ENCODE measurements around the gene TNFRSF19. TPM values are rescaled to one million over a fixed set of nuclear protein-coding genes. Genes with fewer than 3 reads are reported as not detected.

TNFRSF19 gene
- total RNA-seq, 2 donors from 2014 or later = 5.4 to 6.9 TPM

- intact Hi-C loops (cut with DNase I) = no loop called here
- peak in 2 of 4 donors; percentile 33 to 37 for DNase-seq
- 43 to 70% methylated on average over 2 of the region's 2 CpGs for WGBS, 2 donors
Measured at GRCh38 chr13:23679220-23679619, 109.0 kb downstream of the TNFRSF19 start.

DNA sequence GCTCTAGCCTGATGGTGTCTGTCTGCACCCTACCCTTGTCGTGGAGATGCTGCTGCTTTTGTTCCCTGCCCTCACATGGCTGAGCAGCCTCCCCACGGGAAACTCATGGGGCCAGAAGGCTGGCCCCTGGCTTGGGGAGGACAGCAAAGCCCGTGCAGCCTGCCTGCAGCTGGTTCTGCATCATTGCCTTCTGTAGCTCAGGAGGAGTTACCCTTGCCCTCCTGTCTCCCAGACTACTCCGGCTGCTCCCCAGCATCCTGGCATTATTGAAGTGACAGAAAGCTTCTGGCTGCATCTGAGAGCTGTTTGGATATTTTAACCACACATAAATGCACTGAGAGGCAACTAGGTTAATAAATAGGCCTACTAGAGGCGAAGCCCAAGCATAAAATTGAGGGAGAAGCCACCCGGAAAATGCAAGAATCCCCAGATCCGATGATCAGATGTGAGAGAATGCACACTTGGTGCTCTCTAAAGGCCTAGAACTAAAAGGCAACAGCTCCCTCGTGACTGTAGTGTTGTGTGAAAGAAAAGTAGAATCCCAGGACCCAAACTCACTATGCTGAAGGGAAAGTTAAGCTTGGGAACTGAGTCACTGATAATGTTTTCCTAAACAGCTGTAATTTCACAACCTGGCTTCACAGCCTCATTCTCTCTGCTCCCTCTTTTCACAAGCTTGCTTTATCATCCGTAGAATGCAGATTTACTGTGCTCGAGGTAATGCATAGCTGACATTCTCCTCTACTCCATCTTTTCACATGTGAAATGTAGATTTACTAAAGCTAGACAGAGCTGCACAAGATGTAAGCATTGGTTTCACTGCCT, 110.8 kb downstream of the TNFRSF19 start:
- ATAC-seq (no peak), DNase-seq (no peak)
- WGBS, 2 donors = 59 to 66% methylated on average over 9 to 10 of the region's 10 CpGs
- Histone ChIP-seq H3K27me3 (peaks cover 0 to 3% of the 10 kb centered on the region in 2 donors), H3K36me3 (replicated peaks in 1 of 2; ENCODE audit: insufficient read depth in 1 of 2, low read depth in 2 of 2) (no peaks in the 10 kb centered on the region), H3K4me1 (peaks cover 6% of the 10 kb centered on the region), H3K9me3 (no peaks in the 10 kb centered on the region), H3K27ac (no peak overlapping the region), H3K4me3 (no peak overlapping the region)
- intact Hi-C loops (cut with DNase I) = no loop called here
- no peak for TF ChIP-seq POLR2A (IDR thresholded peaks at IDR 0.05)
- TF ChIP-seq, protein P1, sequence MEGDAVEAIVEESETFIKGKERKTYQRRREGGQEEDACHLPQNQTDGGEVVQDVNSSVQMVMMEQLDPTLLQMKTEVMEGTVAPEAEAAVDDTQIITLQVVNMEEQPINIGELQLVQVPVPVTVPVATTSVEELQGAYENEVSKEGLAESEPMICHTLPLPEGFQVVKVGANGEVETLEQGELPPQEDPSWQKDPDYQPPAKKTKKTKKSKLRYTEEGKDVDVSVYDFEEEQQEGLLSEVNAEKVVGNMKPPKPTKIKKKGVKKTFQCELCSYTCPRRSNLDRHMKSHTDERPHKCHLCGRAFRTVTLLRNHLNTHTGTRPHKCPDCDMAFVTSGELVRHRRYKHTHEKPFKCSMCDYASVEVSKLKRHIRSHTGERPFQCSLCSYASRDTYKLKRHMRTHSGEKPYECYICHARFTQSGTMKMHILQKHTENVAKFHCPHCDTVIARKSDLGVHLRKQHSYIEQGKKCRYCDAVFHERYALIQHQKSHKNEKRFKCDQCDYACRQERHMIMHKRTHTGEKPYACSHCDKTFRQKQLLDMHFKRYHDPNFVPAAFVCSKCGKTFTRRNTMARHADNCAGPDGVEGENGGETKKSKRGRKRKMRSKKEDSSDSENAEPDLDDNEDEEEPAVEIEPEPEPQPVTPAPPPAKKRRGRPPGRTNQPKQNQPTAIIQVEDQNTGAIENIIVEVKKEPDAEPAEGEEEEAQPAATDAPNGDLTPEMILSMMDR (IDR thresholded peaks at IDR 0.05) = no peak

More at GRCh38 chr13:23679220-23679619, 109.0 kb downstream of the TNFRSF19 start:
- TF ChIP-seq, protein P1 (IDR thresholded peaks at IDR 0.05) = no peak
- TF ChIP-seq POLR2A (IDR thresholded peaks at IDR 0.05) = no peak
- peaks cover 6% of the 10 kb centered on the region for H3K4me1 ChIP-seq
- no peaks in the 10 kb centered on the region for H3K27me3 ChIP-seq
- peak; percentile 81 for ATAC-seq
- H3K36me3 ChIP-seq (replicated peaks in 1 of 2; ENCODE audit: insufficient read depth in 1 of 2, low read depth in 2 of 2) = no peaks in the 10 kb centered on the region
- H3K4me3 ChIP-seq = no peak overlapping the region
- H3K27ac ChIP-seq = peak overlapping the region in 3 of 4 donors; percentile 35 to 77 (median 71)
- H3K9me3 ChIP-seq = no peaks in the 10 kb centered on the region

- Histone ChIP-seq H3K9me3 (no peaks in the 10 kb centered on the region), H3K36me3 (replicated peaks in 1 of 2; ENCODE audit: insufficient read depth in 1 of 2, low read depth in 2 of 2) (no peaks in the 10 kb centered on the region), H3K4me3 (no peak overlapping the region), H3K4me1 (peaks cover 6% of the 10 kb centered on the region), H3K27me3 (peaks cover 0 to 3% of the 10 kb centered on the region in 2 donors), H3K27ac (no peak overlapping the region)
- TF ChIP-seq, protein P1 (IDR thresholded peaks at IDR 0.05) = no peak
- no peak for DNase-seq
- whole genome bisulfite sequencing, 2 donors = 80 to 81% methylated on average over 4 of the region's 4 CpGs
- ATAC-seq = no peak
- intact Hi-C loops (cut with DNase I) = no loop called here
Measured at GRCh38 chr13:23683084-23683483, 112.9 kb downstream of the TNFRSF19 start.

DNA sequence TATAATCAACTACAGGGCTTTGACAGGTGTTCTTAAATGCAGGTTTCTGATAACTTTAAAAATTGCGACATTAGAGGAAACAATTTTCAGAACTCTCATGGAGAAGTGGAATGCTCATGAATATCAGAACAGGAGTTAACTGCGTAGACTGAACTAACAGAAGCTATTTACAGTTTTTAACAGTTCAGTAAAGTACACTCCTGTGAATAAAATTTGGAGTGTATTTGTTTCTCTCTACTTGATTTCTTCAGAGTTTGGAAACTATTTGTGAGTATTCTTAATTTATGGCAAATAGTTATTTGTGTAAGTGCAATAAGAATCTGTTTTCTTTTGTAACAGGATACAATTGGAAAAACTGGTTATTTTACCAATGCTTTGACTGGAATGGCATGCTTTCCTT, 114.4 kb downstream of the TNFRSF19 start:
- 92 to 96% methylated on average over 2 of the region's 2 CpGs for WGBS, 2 donors
- H3K4me3 ChIP-seq = no peak overlapping the region
- peaks cover 2% of the 10 kb centered on the region for H3K4me1 ChIP-seq
- peaks cover 0 to 3% of the 10 kb centered on the region in 2 donors for H3K27me3 ChIP-seq
- H3K36me3 ChIP-seq (replicated peaks in 1 of 2; ENCODE audit: insufficient read depth in 1 of 2, low read depth in 2 of 2) = no peaks in the 10 kb centered on the region
- intact Hi-C loops (cut with DNase I) = no loop called here
- no peaks in the 10 kb centered on the region for H3K9me3 ChIP-seq
- DNase-seq (no peak), ATAC-seq (no peak)
- TF ChIP-seq, protein P1 (IDR thresholded peaks at IDR 0.05) = no peak
- no peak for TF ChIP-seq POLR2A (IDR thresholded peaks at IDR 0.05)
- no peak overlapping the region for H3K27ac ChIP-seq

DNA sequence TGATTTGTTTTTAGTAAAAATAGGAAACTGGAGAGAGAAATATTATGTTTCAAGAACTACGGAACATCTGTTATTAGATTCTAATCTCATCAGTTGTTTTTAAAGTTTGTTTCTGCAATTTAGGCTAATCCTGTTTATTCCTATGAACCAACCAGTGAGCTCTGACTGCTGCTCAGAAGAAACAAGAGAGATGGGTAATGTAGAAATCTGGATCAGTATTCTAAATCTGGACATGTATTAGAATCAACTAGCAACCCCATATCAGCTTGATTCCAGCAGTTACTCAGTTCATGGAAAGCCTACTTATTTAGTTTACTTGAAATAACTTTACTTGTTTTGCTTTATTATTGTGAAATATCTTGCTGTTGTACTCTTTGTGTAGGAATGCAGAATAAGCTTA, 115.2 kb downstream of the TNFRSF19 start:
- ATAC-seq = no peak
- H3K4me1 ChIP-seq = no peaks in the 10 kb centered on the region

More for the DNA sequence above, 115.2 kb downstream of the TNFRSF19 start:
- Histone ChIP-seq H3K27me3 (peaks cover 0 to 3% of the 10 kb centered on the region in 2 donors), H3K27ac (no peak overlapping the region), H3K4me3 (no peak overlapping the region), H3K9me3 (no peaks in the 10 kb centered on the region), H3K36me3 (replicated peaks in 1 of 2; ENCODE audit: insufficient read depth in 1 of 2, low read depth in 2 of 2) (no peaks in the 10 kb centered on the region)
- intact Hi-C loops (cut with DNase I) = no loop called here
- no peak for DNase-seq
- TF ChIP-seq, protein P1 (IDR thresholded peaks at IDR 0.05) = no peak
- no peak for TF ChIP-seq POLR2A (IDR thresholded peaks at IDR 0.05)
- 72 to 86% methylated on average over 1 of the region's 1 CpG for WGBS, 2 donors

Data from body of pancreas (tissue), 4 donors.